Cardiac septum (tissue), 1 donor: Measurements from ENCODE around the gene NLRP11. TPM values are rescaled to one million over a fixed set of nuclear protein-coding genes. Genes with fewer than 3 reads are reported as not detected.
"Not testable (repeated sequence)": the region's sequence is repeated elsewhere in the genome, so short reads cannot be mapped to it uniquely, and the experiment has no call there.

Source experiments
- DNase-seq: peaks from one replicate; pipeline ENCODE4 v3.0.0-alpha.2; 2020; ENCODE audit warnings: low spot score
- intact Hi-C: fragments of 100-400 bp; cut with DNase I; formaldehyde crosslinking; loops from one replicate; pipeline ENCODE4 v1.14.0; 2022
- total RNA-seq: library from RNA; stranded (reverse); fragmentation: NEBNext Ultra II Directional; extraction: Animal tissue kit (Norgen Biotek cat#: 25700); gene quantifications from one replicate; pipeline ENCODE4 v1.2.1, GENCODE V29; 2021
- donor health status: DM: no; HTN: no; CAD: no.

NLRP11 gene
- total RNA-seq, 1 donor from 2014 or later = not detected

DNA sequence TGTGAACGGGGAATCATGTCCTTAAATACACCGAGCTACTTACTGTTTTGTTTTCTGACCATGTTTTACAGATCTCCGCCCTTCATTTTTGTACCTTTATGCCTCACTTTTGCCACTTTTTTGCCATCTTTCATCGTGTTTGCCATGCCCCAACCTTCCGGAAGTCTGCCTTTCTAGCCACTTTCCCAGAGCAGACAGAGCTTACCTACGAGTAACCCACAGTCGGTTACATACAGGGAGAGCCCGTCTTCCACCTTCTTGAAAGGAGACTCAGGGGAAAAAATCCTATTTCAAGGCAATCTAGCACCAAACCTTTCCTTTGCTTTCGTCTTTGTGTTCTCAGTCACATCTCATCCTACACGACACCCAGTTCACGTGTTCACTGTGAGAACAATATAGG, 36.8 kb downstream of the NLRP11 start:
- intact Hi-C loops = no loop called here

GRCh38 chr19:55781112-55781511, 50.7 kb downstream of the NLRP11 start:
- intact Hi-C loops = no loop called here
- no peak for DNase-seq

More for the DNA sequence above, 36.8 kb downstream of the NLRP11 start:
- DNase-seq = no peak

DNA sequence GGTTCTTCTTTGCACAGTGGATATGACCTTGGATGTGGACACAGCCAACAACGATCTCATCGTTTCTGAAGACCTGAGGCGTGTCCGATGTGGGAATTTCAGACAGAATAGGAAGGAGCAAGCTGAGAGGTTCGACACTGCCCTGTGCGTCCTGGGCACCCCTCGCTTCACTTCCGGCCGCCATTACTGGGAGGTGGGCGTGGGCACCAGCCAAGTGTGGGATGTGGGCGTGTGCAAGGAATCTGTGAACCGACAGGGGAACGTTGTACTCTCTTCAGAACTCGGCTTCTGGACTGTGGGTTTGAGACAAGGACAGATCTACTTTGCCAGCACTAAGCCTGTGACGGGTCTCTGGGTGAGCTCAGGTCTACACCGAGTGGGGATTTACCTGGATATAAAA, 53.5 kb downstream of the NLRP11 start:
- intact Hi-C loops = no loop called here
- no peak for DNase-seq

DNA sequence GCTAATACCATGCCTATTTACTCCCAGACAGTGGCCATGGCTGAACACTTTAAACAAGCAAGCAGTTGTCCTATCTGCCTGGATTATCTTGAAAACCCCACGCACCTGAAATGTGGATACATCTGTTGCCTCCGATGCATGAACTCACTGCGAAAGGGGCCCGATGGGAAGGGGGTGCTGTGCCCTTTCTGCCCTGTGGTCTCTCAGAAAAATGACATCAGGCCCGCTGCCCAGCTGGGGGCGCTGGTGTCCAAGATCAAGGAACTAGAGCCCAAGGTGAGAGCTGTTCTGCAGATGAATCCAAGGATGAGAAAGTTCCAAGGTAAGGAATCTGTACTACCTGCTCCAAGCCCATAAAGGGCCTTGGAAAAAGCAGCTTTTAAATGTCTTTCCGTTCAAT, 54.3 kb downstream of the NLRP11 start:
- DNase-seq = no peak
- intact Hi-C loops = no loop called here

DNA sequence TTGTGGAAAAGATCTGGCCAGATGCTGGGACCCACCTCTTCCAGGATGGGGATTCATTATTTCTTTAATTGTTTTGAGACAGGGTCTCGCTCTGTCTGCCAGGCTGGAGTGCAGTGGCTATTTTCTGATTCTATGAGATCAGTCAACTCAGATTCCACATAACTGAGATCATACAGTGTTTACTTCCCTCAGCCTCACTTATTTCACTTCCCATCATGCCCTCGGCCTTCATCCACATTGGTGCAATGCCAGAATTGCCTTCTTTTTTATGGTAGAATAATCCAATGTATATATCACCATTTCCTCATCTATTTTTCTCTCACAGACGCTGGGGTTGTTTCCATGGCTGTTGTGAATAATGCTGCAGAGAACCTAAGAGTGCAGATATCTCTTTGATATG, 62.2 kb downstream of the NLRP11 start:
- DNase-seq, intact Hi-C loops: not testable (repeated sequence)

DNA sequence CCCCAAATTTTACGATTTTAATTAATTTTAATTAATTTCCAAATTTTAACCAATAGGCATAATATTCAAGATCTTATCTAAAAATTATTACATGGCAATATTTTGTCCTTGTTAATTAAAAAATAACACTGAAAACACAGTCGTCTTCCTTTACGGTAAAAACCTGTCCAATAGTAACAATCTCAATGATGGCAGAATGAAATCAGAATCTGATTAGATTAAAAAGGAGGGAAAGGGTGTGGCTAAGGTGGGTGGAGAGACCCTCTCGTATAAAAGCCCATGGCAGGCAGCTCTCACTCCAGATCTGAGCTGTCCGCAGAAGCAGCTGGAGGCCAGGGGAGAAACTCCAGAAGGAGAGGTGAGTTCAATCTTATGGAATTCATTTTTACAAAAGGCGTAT, 63.0 kb downstream of the NLRP11 start, which contains the start of gene RFPL4AL1:
RFPL4AL1 (plus strand) TSS at position 301 of the 400 bp plus-strand sequence. CDS start 2,687 bp downstream, outside the sequence.
- intact Hi-C loops, DNase-seq: not testable (repeated sequence)

- intact Hi-C loops = no loop called here
- no peak for DNase-seq
Observed at GRCh38 chr19:55766466-55766865, 65.3 kb downstream of the NLRP11 start.

- intact Hi-C loops, DNase-seq: not testable (repeated sequence)
Observed at GRCh38 chr19:55758797-55759196, 73.0 kb downstream of the NLRP11 start, which contains the start of gene RFPL4A. TSS of gene RFPL4A (plus strand) at chr19:55759097. CDS start at chr19:55761801, 2,704 bp downstream.

DNA sequence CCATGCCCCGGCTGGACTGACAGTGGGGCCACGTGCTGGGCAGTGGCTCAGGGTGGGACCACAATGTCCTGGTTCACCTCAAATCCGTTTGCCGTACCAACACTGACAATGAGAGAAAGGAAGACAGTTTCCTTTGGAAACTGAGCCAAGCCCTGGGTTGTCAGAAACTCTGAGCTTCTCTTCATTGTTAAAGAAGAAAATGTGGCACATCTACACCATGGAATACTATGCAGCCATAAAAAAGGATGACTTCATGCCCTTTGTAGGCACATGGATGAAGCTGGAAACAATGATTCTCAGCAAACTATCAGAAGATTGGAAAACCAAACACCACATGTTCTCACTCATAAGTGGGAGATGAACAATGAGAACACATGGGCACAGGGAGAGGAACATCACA, 75.0 kb downstream of the NLRP11 start:
- DNase-seq, intact Hi-C loops: not testable (repeated sequence)

DNA sequence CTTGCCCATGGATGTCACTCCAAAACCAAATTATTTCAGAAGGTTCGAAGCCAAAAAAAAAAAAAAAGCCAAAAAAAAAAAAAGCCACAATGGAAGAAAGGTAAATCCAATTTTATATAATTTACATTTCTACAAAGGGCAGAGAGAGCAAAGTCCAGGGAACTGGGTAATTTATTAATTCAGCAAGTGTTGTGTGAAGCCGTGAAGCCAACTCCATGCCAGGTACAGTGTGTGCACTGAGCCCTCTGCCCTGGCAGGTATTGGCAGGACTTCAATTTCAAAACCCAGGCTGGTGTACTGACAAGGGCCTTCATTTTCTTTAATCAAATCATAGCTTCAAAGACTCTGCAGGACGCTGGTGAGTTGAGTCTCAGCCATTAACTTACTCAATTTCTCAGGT, 78.4 kb downstream of the NLRP11 start:
- intact Hi-C loops = no loop called here
- DNase-seq = no peak

- no peak for DNase-seq
- intact Hi-C loops = no loop called here
Observed at GRCh38 chr19:55750715-55751114, 81.1 kb downstream of the NLRP11 start.

- no peak for DNase-seq
- intact Hi-C loops = no loop called here
Observed at GRCh38 chr19:55738302-55738701, 93.5 kb downstream of the NLRP11 start, which contains the start of gene NLRP9. TSS of gene NLRP9 (minus strand) at chr19:55738402. CDS start at chr19:55738374, 28 bp downstream.

Other genes with a start within 250 kb of the NLRP11 start
- 19.4 TPM for gene FIZ1, start 232.5 kb downstream of the NLRP11 start, total RNA-seq
- gene ZNF524, start 231.7 kb downstream of the NLRP11 start, total RNA-seq = 13.7 TPM
- gene ZNF865, start 226.4 kb downstream of the NLRP11 start, total RNA-seq = 15.7 TPM
- 10.9 TPM for gene ZNF784, start 207.4 kb downstream of the NLRP11 start, total RNA-seq
- 29.0 TPM for gene ZNF580, start 191.0 kb downstream of the NLRP11 start, total RNA-seq
- gene ZNF581, start 188.3 kb downstream of the NLRP11 start, total RNA-seq = 6.5 TPM
- 15.9 TPM for gene CCDC106, start 183.8 kb downstream of the NLRP11 start, total RNA-seq
- 80.4 TPM for gene U2AF2, start 177.0 kb downstream of the NLRP11 start, total RNA-seq
- gene EPN1, start 156.8 kb downstream of the NLRP11 start, total RNA-seq = 193 TPM
- gene NLRP9, start 93.6 kb downstream of the NLRP11 start, total RNA-seq = not detected
- 0.46 TPM for gene RFPL4A, start 72.9 kb downstream of the NLRP11 start, total RNA-seq
- gene RFPL4AL1, start 62.9 kb downstream of the NLRP11 start, total RNA-seq = 0.57 TPM
- not detected for gene NLRP4, start 4.5 kb upstream of the NLRP11 start, total RNA-seq
- not detected for gene NLRP13, start 100.3 kb upstream of the NLRP11 start, total RNA-seq
- gene NLRP8, start 115.8 kb upstream of the NLRP11 start, total RNA-seq = not detected
- gene NLRP5, start 154.8 kb upstream of the NLRP11 start, total RNA-seq = not detected